ENCODE measurements around the gene ERFE.

The ERFE gene

DNA sequence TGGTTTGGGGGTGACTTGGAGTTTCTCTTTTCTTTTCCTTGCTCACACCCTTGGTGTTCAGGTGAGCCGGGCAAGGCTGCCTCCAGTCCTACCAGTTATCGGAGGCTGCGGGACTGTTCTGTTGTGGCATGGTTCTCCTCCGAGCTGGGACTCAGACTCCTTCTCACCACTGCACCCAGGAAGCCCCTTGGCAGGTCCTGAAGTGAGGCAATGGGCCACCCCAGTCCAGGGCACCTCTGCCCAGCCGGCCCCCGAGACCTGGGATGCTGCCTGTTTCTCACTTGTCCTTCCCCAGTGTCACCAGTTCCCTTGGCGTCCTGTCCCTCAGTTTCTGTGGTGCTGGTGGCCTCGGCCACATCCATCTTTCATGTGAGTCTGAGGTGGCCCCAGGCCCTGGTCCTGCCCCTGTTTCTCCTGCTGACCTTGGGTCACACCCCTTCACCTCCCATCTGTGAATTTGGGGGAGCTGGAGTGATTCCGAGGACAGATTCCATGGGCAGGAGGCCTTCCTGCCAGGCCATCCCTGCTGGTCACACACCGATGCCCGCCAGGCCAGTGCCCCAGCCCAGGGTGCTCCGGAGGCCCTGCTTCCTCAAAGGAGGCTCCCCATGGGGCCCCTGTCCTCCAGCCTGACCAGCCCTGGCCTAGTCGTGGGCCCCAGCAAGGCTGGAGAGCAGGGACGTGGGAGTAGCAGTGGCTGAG is 26.9 kb upstream of the ERFE start:
- no peak for DNase-seq (ENCODE audit: extremely low read depth, low read depth)
- TF ChIP-seq, protein P1, sequence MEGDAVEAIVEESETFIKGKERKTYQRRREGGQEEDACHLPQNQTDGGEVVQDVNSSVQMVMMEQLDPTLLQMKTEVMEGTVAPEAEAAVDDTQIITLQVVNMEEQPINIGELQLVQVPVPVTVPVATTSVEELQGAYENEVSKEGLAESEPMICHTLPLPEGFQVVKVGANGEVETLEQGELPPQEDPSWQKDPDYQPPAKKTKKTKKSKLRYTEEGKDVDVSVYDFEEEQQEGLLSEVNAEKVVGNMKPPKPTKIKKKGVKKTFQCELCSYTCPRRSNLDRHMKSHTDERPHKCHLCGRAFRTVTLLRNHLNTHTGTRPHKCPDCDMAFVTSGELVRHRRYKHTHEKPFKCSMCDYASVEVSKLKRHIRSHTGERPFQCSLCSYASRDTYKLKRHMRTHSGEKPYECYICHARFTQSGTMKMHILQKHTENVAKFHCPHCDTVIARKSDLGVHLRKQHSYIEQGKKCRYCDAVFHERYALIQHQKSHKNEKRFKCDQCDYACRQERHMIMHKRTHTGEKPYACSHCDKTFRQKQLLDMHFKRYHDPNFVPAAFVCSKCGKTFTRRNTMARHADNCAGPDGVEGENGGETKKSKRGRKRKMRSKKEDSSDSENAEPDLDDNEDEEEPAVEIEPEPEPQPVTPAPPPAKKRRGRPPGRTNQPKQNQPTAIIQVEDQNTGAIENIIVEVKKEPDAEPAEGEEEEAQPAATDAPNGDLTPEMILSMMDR (IDR thresholded peaks at IDR 0.05; ENCODE audit: low read depth, low read length): no peak

DNA sequence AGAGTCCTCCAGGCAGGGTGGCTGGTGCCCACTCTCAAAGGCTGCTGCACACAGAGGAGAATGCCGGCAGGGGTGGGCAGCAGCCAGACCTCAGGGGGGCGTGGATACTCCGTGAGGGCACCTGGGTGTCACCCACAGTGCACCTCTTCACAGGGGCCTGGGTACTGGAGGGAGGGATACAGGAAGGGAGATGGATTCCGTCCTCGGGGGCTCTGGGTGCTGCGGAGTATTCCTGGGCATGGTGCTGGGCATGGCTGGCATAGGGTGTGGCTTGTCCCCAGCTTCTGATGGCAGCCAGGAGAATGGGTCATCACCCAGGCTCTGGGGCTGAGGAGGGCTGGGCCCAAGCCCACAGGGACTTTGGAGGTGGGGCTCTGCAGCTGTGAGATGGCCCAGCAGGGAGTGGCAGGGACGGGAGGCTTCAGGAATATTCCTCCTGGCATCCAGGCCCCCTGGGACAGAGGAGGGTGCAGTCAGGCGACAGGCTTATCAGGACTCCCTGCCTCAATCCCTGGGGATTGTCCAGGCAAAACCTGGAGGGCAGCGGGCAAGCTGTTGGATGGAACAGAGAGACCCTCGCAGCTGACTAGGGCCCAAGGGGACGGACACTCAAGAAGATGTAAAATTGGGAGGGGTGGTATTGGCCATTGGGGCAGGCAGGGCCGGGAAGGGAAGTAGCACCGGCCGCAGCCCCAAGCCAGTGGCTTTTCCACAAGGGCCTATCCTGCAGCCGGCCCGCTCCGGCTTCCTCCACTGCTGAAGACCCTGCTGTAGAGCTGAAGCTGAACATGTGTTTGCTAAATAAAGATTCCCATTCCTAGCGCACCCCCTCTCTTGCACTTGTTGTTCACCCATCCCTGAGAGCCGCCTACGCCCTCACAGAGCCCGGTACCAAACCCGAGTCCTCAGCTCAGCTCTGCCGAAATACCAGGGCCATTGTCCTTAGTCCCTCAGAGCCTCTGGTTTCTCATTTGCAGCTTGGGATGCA is 26.0 kb upstream of the ERFE start:
- DNase-seq (ENCODE audit: extremely low read depth, low read depth): no peak
- TF ChIP-seq, protein P1 (IDR thresholded peaks at IDR 0.05; ENCODE audit: low read depth, low read length): no peak

- DNase-seq (ENCODE audit: extremely low read depth, low read depth): no peak
- TF ChIP-seq, protein P1 (IDR thresholded peaks at IDR 0.05; ENCODE audit: low read depth, low read length): no peak
Measured at GRCh38 chr2:238133499-238134392, 25.0 kb upstream of the ERFE start.

DNA sequence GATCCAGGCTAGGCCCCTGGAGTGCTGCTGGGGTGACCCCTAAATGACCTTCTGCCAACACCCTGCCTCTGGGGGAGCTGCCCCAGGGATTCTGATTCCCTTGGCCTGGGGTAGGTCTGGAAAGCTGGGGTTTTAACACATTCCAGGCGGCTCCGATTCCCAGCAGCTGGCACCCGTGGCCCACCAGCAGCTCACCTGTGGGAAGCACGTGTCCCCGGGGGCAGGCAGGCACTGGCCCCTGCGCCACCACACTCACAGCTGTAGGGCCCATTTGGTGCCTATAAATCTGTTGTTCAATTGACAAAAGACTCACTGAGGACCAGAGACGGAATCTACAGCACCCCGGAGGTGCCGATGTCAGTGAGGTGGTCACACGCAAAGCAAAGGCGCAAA is 24.4 kb upstream of the ERFE start:
- TF ChIP-seq, protein P1 (IDR thresholded peaks at IDR 0.05; ENCODE audit: low read depth, low read length): no peak
- no peak for DNase-seq (ENCODE audit: extremely low read depth, low read depth)

GRCh38 chr2:238135601-238136150 is 23.1 kb upstream of the ERFE start:
- TF ChIP-seq, protein P1 (IDR thresholded peaks at IDR 0.05; ENCODE audit: low read depth, low read length): no peak
- DNase-seq (ENCODE audit: extremely low read depth, low read depth): no peak

DNA sequence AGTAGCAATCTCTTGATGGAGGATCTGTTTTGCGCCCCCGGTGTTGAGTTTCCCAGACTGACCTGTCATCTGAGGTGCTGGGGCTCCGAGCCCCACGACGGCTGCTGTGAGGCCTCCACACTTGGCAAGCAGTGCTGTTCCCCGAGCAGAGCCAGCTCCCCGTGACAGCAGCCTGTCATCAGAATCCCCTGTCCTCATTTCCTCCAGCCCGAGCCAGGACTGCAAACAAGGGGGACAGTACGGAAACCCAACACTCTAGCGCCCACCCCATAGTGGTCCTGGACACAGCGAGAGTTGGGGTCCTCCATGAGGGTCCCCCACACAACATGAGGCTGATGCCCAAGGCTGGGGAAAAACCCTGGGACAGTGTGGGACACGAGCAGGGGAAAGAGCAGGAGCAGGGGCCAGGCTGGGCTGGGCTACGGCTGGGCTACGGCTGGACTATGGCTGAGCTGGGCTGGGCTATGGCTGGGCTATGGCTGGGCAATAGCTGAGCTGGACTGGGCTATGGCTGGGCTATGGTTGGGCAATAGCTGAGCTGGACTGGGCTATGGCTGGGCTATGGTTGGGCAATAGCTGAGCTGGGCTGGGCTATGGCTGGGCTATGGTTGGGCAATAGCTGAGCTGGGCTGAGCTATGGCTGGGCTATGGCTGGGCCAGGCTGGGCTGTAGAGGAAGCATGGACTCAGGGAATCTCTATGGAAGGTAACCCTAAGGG is 21.8 kb upstream of the ERFE start:
- DNase-seq (ENCODE audit: extremely low read depth, low read depth): peak; percentile 55
- TF ChIP-seq, protein P1 (IDR thresholded peaks at IDR 0.05; ENCODE audit: low read depth, low read length): no peak

Measured in AG09319 (cell line).